Pancreas (tissue), 10 donors: ENCODE measurements around the gene IL34. TPM values are rescaled to one million over a fixed set of nuclear protein-coding genes. Genes with fewer than 3 reads are reported as not detected.

ENCODE experiments used
- ATAC-seq, 4 donors: fragments of 200-7000 bp; cut with Tn5 transposase; one replicate each; pipeline versions ENCODE4 v1.8.0 to v1.9.1; 2020; ENCODE audit warnings: mild to moderate bottlenecking in 4 of 4, moderate library complexity in 4 of 4
- DNase-seq, 6 donors: peaks; one replicate each; pipeline ENCODE4 v3.0.0-alpha.2; 2020
- FAIRE-seq: peaks from 2 replicates; lab custom pipeline; 2012; peaks lifted over from hg19 to GRCh38; lab: Jason Lieb, UNC
- H3K27ac ChIP-seq, 4 donors: fragments of 200-600 bp; sonication (generic); 1 replicate in 3 of 4; 2 replicates in 1 of 4; pipeline versions ENCODE4 v1.5.0 to v1.8.0; 2020
- H3K27me3 ChIP-seq, 4 donors: fragments of 200-600 bp; one replicate each; pipeline ENCODE4 v1.8.0; 2021
- H3K36me3 ChIP-seq, 3 donors: fragments of 200-600 bp; sonication (generic) in 1 of 3; one replicate each; pipeline versions ENCODE4 v1.5.0 to v1.8.0; 2020 to 2021
- H3K4me1 ChIP-seq, 3 donors: fragments of 200-600 bp; one replicate each; pipeline ENCODE4 v1.8.0; 2021
- H3K4me3 ChIP-seq, 4 donors: fragments of 200-600 bp; sonication (generic) in 2 of 4; one replicate each; pipeline versions ENCODE4 v1.5.0 to v1.8.0; 2020 to 2021
- H3K9me3 ChIP-seq, 4 donors: fragments of 200-600 bp; one replicate each; pipeline ENCODE4 v1.8.0; 2021
- WGBS, 2 donors: extraction: QIAGEN DNeasy Blood & Tissue Kit; methylation state at CpG; one replicate each; pipeline ENCODE4 v1.1.7; 2013; 5-methylcytosine and 5-hydroxymethylcytosine counted together
- intact Hi-C, 3 donors: fragments of 100-400 bp; cut with DNase I; formaldehyde crosslinking; loops; one replicate each; pipeline versions ENCODE4 v1.11.1 to v1.14.2; 2022
- polyA plus RNA-seq, 2 donors: library from polyadenylated mRNA; stranded (reverse); fragments of 200-250 nt; gene quantifications; one replicate each; pipeline ENCODE4 v1.2.3, GENCODE V29; 2013
- total RNA-seq, 6 donors: library from RNA; stranded (reverse); fragmentation: NEBNext Ultra II Directional in 4 of 6; extraction: Animal tissue kit (Norgen Biotek cat#: 25700) in 4 of 6; gene quantifications; one replicate each; pipeline versions ENCODE4 v1.2.1 to v1.2.4, GENCODE V29; 2021 to 2023
- TF ChIP-seq, protein P1 (sequence below), 4 donors: fragments of 200-600 bp; sonication (generic) in 3 of 4; IDR thresholded peaks; one replicate each; pipeline versions ENCODE4 v1.5.0 to v1.8.0; 2021; ENCODE audit warnings: antibody characterized with exemption in 4 of 4
- donor health status: healthy with polysubstance abuse.
- donor health status: DM: no; HTN: no; CAD: no; lungs with moderate emphysema.
- donor health status: DM: no; HTN: no; CAD: no.
- donor health status: control.
- donor health status: control.
- donor health status: Bipolar disorder and iron deficiency.
- donor health status: DM: yes; HTN: yes; CAD: no.
- donor health status: DM: no; HTN: no; CAD: no.
- donor health status: DM: no; HTN: no; CAD: no.
- donor health status: DM: yes; HTN: yes; CAD: no.

The IL34 gene
- total and polyA plus RNA-seq, 8 donors: 0.51 to 3.9 (median 1.7) TPM

DNA sequence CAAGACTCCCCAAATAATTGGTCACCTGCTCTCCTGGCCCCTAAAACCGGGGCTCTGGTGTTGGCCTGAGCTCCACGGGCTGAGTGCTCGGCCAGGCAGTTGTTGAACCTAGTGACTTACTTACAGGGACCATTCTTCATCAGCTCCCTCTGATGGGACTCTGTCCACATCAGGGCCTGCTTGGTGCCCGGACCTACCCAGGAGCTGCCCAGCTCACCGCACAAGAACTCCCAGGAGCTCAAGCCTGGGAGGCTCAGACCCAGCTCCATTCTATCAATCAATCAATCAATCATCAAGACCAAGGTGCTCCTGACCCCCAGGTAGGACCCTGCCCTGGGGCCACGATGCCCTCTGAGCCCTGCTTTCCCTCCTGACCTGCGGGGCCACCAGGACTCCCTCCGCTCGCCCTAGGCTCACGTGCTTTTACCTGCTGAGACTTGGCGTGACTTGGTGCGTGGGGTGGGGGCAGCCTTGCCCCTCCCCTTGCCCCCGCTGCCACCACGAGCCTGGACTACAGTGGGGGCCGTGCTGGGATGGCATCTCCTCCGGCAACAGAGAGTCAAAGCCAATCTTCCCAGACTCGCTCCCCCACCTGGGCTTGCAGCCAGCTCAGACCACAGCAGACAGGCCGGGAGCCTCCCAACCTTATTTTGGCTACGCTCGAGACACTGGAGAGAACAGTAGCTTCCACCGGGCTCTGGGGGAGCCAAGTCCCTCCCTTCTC lies 15.7 kb downstream of the IL34 start:
- DNase-seq: peak in 2 of 6 donors; percentile 49 to 56
- TF ChIP-seq, protein P1, sequence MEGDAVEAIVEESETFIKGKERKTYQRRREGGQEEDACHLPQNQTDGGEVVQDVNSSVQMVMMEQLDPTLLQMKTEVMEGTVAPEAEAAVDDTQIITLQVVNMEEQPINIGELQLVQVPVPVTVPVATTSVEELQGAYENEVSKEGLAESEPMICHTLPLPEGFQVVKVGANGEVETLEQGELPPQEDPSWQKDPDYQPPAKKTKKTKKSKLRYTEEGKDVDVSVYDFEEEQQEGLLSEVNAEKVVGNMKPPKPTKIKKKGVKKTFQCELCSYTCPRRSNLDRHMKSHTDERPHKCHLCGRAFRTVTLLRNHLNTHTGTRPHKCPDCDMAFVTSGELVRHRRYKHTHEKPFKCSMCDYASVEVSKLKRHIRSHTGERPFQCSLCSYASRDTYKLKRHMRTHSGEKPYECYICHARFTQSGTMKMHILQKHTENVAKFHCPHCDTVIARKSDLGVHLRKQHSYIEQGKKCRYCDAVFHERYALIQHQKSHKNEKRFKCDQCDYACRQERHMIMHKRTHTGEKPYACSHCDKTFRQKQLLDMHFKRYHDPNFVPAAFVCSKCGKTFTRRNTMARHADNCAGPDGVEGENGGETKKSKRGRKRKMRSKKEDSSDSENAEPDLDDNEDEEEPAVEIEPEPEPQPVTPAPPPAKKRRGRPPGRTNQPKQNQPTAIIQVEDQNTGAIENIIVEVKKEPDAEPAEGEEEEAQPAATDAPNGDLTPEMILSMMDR (IDR thresholded peaks at IDR 0.05): no peak
- peak in 1 of 4 donors; percentile 11 for ATAC-seq
- intact Hi-C loops: no loop called here
- H3K36me3 ChIP-seq: peaks cover 0 to 14% (median 6%) of the 10 kb centered on the region in 3 donors
- H3K4me3 ChIP-seq: no peak overlapping the region
- no peaks in the 10 kb centered on the region for H3K27me3 ChIP-seq
- no peaks in the 10 kb centered on the region for H3K4me1 ChIP-seq
- 79 to 86% methylated on average over 21 of the region's 21 CpGs for WGBS, 2 donors
- H3K9me3 ChIP-seq: no peaks in the 10 kb centered on the region
- no peak overlapping the region for H3K27ac ChIP-seq
- no peak for FAIRE-seq

DNA sequence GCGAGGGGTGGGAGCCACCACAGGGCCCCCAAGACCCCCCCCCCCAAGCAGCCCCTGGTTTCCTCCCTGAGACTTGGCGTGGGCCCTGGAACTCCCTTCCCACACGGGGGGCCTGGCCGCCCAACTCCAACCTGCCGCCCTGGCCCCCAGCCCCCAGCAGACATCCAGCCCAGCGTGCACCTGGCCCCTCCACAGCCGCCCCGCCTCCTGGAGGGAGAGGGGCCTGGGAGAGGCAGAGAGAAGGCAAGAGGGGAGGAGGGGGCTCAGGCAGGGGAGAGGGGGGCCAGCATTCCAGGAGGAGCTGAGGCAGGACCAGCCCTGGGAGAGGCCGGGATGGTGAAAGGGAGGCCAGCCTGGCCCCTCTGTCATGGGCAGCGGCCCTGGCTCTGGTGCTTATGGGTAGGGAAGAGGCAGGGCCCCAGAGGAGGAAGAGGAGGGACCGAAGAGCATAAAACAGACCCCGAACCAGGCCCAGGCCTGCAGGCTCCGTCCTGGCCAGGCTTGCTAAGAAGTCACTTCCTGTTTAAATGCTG lies 16.7 kb downstream of the IL34 start:
- no peak for FAIRE-seq
- H3K36me3 ChIP-seq: peaks cover 0 to 14% (median 6%) of the 10 kb centered on the region in 3 donors

DNA sequence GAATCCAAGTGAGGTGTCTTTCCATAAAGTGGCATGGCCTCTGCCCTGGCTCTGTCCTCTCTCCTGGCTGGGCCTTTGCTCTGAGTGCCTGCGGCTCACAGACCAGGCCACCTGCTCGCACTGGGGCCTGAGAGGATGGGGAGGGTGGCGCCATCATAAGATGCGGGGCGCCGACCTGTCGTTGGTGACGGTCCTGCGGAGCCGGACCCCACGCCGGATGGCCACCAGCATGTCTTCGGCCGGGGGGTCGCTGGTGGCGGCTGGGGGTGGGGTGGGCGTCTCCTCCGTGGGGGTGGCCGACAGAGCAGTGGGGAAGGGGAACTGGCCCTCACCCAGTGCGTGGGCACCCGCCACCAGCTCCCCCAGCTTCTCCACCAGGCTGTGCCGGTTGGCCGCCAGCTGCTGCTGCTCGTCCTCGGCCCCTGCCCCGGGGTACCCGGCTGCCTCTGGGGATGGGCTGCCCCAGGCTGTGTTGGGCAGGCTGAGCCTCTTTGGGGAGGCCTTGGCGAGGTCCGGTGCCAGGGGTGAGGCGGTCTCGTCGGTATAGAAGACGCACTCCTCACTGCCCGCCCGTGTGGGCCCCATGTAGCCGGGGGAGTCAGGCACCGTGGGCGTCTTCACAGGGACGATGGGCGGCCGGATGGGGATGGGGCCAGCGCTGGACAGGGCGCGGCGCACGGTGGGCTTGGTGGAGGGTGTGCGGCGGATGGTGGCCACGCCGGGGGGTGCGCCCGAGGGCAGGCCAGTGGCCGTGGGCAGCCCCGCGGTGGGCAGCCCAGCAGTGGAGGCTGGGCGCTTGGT lies 17.4 kb downstream of the IL34 start:
- DNase-seq (peak in 3 of 6 donors; percentile 23 to 70 (median 51)), FAIRE-seq (no peak), ATAC-seq (no peak)
- TF ChIP-seq, protein P1 (IDR thresholded peaks at IDR 0.05): no peak
- H3K27ac ChIP-seq: no peak overlapping the region
- 95 to 96% methylated on average over 56 of the region's 56 CpGs for WGBS, 2 donors
- no peaks in the 10 kb centered on the region for H3K4me1 ChIP-seq
- intact Hi-C loops: no loop called here
- no peaks in the 10 kb centered on the region for H3K9me3 ChIP-seq
- peaks cover 0 to 14% (median 6%) of the 10 kb centered on the region in 3 donors for H3K36me3 ChIP-seq
- no peak overlapping the region for H3K4me3 ChIP-seq
- H3K27me3 ChIP-seq: no peaks in the 10 kb centered on the region

More for the DNA sequence above, 16.7 kb downstream of the IL34 start:
- no peaks in the 10 kb centered on the region for H3K27me3 ChIP-seq
- H3K27ac ChIP-seq: no peak overlapping the region
- no peaks in the 10 kb centered on the region for H3K4me1 ChIP-seq
- H3K4me3 ChIP-seq: no peak overlapping the region
- ATAC-seq (no peak), DNase-seq (peak in 2 of 6 donors; percentile 45 to 52)
- intact Hi-C loops: no loop called here
- TF ChIP-seq, protein P1 (IDR thresholded peaks at IDR 0.05): no peak
- WGBS, 2 donors: 90 to 92% methylated on average over 12 to 13 of the region's 13 CpGs
- H3K9me3 ChIP-seq: no peaks in the 10 kb centered on the region

DNA sequence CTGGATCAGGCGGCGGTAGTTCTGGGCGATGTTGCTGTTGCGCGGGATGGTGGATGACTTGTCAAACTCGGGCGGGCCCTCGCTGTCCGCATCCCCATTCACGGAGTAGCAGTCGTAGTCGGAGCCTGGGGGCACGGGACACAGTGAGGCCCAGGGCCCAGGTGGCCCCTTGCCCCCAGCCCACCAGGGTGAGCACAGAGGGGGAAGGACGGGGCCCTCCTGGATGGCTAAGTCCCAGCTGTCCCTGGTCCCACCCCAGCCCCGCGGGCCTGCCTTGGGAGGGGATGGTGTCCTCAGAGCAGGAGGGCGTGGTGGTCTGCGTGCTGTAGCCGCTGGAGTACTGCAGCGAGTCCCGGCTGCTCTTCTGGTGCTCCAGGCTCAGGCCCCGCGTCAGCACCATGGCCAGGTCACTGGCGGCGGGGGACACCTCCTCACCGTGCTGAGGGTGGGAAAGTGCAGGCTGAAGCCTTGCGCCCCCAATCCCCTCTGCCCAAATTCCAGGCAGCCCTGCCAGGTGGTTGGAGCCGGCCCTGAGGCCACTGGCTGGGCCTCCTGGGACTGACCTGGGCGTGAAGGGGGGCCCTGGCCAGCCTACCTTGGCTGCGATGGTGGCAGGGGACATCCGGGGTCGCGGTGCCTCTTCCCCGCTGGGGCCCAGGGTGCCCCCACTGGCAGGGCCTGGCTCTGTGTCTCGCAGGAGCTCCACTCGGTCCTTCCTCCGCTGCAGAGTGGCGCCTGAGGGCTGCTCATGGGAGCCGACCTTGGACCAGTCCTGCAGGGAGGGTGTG lies 18.2 kb downstream of the IL34 start:
- 91 to 94% methylated on average over 36 to 39 of the region's 39 CpGs for WGBS, 2 donors
- no peak overlapping the region for H3K27ac ChIP-seq
- H3K9me3 ChIP-seq: no peaks in the 10 kb centered on the region
- no peaks in the 10 kb centered on the region for H3K4me1 ChIP-seq
- TF ChIP-seq, protein P1 (IDR thresholded peaks at IDR 0.05): no peak
- H3K36me3 ChIP-seq: peaks cover 0 to 14% (median 6%) of the 10 kb centered on the region in 3 donors
- no peaks in the 10 kb centered on the region for H3K27me3 ChIP-seq
- intact Hi-C loops: no loop called here
- H3K4me3 ChIP-seq: no peak overlapping the region
- peak in 3 of 6 donors; percentile 23 to 74 (median 51) for DNase-seq
- FAIRE-seq: no peak
- no peak for ATAC-seq
